Measurements from ENCODE around the gene ZMYM5.
"Not testable (repeated sequence)": the region's sequence is repeated elsewhere in the genome, so short reads cannot be mapped to it uniquely, and the experiment has no call there.

Gene ZMYM5

GRCh38 chr13:19818223-19818842 is 45.1 kb downstream of the ZMYM5 start:
- DNase-seq, result no peak

DNA sequence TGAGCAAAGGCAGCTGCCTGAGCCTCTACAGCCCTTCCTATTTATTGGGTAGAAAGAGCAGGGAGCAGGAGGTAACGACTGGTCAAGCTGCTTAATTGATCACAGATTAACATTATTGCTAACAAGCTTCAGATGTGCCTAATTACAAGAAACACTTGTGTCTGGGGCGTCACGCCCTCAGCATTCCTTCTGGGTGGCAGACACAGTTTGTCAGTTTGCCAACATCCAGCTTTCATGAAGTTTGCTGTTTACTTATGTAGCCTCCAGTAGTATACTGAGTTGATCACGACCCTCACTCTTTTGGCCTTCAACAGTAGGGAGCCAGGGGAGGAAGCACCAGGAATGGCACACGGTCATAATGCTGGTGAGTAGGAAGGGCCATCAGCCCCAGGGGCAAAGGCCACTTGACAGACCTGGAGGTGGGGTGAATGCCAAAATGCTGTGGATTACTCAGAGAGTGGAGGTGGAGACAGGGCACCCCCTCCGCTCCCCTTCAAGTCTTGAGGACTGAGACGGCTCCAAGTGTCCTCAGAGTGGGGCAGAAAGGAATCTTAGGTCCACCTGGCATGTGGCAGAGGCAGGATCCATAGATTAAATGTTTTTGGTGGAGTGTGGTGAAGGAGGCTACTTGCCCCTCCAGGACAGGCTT is 45.8 kb downstream of the ZMYM5 start:
- no peak for DNase-seq

DNA sequence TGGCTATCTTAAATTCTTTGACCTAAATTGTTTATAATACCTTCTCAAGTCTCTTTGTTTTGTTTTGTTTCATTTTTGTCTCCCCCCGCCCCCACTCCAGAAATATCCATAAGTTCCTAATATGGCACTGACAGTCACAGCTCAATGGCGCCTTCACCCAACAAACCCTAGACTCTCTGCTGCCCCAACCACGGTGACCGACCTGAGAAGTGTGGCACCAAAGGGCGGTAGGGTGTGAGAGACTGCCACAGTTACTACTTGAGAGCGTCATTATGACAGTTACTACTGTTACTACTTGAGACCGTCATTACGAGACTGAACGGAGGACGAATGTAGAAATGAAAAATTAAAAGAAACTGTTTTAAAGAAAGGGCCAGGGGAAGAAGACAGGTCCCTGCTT is 46.3 kb downstream of the ZMYM5 start:
- DNase-seq, result no peak

- DNase-seq, result not testable (repeated sequence)
These were observed 47.6 kb downstream of the ZMYM5 start for GRCh38 chr13:19815842-19816241.

GRCh38 chr13:19810996-19811881 is 52.2 kb downstream of the ZMYM5 start:
- peak; percentile 16 for DNase-seq

GRCh38 chr13:19810151-19810550 is 53.3 kb downstream of the ZMYM5 start:
- DNase-seq, result no peak

DNA sequence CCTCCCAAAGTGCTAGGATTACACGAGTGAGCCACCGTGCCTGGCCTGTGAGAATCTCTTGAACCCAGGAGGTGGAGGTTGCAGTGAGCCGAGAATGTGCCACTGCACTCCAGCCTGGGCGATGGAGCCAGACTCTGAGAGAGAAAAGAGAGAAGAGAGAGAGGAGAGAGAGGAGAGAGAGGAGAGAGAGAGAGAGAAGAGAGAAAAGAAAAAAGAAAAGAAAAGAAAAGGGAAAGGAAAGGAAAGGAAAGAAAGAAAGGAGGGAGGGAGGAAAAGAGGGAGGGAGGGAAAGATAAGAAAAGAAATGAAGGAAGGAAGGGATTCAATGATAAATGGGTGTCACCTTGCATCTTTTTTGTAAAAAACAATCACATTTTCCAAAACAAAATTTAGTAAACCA is 57.7 kb downstream of the ZMYM5 start:
- no peak for DNase-seq

GRCh38 chr13:19795956-19796355 is 67.5 kb downstream of the ZMYM5 start:
- DNase-seq, result no peak

DNA sequence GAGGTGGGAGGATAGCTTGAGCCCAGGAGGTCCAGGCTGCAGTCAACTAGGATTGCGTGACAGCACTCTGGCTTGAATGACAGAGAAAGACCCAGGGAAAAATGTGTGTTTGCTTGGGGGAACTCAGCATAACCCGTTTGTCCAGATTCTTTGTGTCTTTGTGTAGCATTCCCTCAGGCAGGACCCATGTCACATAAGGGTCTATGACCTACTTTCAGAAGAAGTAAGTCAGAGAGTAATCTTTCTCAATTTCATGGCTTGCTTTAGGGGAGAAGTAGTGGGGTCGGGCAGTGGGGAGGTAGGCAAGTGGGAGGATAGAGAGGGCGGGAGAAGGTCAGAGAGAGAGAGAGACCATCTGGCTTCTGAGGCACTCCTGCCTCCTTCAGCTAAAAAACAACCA is 68.8 kb downstream of the ZMYM5 start:
- DNase-seq, result no peak

DNA sequence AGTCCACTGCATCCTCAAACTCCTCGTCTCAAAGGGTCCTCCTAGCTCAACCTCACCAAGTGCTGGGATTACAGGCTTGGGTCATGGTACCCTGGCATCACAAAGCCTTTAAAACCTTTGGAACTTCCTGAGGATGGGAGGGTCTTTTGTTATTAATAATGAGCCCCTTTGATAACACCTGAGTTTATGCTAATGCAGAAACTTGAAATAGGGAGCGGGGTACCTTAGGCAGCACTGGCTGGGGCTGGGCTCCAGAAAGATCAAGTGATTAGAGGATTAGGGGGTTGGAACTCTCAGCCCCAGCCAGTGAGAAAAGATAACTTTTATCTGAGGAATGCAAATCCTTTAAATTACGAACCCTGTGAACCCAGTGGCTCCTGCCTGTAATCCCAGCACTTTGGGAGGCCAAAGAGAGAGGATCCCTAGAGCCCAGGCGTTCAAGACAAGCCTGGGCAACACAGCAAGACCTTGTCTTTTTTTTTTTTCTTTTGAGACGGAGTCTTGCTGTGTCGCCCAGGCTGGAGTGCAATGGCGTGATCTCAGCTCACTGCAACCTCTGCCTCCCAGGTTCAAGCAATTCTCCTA is 71.4 kb downstream of the ZMYM5 start:
- no peak for DNase-seq

DNA sequence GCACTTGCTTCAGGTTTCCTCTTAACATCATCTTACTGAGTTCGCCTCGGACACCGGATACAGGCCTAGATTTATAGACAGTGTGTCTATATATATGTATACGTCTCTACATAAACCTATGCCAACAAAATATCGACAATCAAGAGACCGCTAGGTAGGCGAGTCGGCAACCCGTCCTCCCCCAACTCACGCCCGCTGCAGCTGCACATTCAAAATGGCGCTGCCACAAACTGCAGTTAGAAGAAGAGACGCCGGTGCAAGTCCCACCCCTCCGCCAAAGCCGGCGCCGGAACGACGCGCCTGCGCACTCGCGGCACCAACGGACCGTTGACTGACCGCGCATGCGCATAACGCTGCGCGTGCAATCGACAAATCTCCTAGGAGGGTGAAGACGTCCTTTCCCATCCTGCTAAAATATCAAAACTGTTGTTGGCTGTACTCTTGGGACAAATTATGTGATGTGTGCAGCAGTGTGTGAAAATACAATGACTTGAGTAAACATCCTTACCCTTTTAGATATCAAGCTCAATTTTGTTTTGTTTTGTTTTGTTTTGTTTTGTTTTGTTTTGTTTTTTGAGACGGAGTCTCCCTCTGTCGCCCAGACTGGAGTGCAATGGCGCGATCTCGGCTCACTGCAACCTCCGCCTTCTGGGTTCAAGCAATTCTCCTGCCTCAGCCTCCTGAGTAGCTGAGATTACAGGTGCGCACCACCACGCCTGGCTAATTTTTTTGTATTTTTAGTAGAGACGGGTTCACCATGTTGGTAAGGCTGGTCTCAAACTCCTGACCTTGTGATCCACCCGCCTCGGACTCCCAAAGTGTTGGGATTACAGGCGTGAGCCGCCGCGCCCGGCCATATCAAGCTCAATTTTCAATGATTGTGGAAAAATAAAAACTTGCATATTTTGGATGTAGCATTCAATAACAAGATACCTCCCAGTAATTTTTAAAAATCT is 80.4 kb downstream of the ZMYM5 start, which contains the start of gene PSPC1:
Gene PSPC1, minus strand, starts transcription at position 219 of the 956 bp plus-strand sequence. Its CDS starts 188 bp downstream, at position 31.
- peak; percentile 92 for DNase-seq

DNA sequence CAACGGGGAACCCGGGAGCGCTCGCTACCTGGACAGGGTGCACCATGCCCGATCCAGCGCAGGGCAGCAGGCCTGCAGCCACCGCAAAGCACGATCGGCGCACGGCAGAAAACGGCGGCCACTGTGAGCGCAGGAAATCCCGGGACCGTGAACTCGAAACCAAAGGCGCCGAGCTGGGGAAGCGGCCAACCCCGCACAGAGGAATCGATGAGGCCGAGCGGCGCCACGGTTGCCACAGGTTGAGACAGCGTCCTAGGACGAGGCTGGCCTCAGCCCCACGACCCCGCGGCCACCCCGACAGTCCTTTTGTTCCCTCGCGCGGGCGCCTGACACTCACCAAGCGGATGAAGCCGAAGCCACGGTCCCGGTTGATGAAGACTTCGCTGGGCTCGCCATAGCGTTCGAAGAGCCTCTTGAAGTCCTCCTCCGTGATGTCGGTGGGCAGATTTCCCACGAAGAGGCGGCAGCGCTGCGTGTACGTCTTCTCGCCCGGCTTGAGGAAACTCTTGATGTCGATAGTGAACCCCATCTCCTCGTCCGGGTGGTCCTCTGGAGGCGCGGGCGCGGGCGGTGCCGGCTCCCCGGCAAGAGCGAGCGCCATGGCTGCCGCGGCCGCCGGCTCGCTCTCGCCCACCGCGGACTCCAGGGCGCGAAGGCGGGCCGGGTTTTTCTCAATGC is 81.3 kb downstream of the ZMYM5 start:
- DNase-seq, result peak; percentile 46

DNA sequence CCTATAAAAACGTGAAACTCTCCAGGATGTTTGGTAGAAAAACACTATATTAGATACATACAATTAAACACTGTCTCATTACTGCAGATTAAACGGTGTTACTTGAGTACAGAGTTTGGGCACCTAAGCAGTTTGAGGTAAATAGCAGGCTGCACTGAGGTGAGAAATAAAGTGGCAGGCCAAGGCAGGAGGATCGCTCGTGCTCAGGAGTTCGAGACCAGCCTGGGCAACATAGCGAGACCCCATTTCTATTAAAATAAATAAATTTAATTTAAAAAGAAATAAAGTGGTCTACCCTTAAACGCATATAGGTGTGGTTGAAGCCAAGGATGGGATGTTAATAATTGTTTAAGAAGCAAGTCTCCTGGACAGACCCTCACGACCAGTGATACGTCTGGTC is 81.9 kb downstream of the ZMYM5 start:
- DNase-seq, result no peak

GRCh38 chr13:19780753-19781418 is 82.6 kb downstream of the ZMYM5 start:
- not testable (repeated sequence) for DNase-seq
